Endothelial cell of umbilical vein (primary cell): Measurements from ENCODE around the gene HOXA3. TPM values are rescaled to one million over a fixed set of nuclear protein-coding genes. Genes with fewer than 3 reads are reported as not detected.

Experiments used
- BruUV-seq: library from RNA; stranded (reverse); fragments of 400-500 nt; replicated peaks from 2 replicates; lab custom pipeline; 2021; lab: Mats Ljungman, UMichigan
- CTCF ChIA-PET: fragments of 300-600, 350-600 bp; sonication (Branson Sonifier 250); formaldehyde crosslinking; loops from one replicate; lab custom pipeline; 2021; ENCODE audit warnings: antibody characterized with exemption, inconsistent platforms; lab: Charles Lee
- POLR2A ChIA-PET: fragments of 300-600, 350-600 bp; sonication (Branson Sonifier 250); formaldehyde crosslinking; loops from one replicate; lab custom pipeline; 2021; ENCODE audit warnings: antibody characterized with exemption, inconsistent platforms; lab: Charles Lee
- DNase-seq: peaks from one replicate; pipeline ENCODE4 v3.0.0-alpha.2; 2011; ENCODE audit warnings: low read depth, low spot score
- FAIRE-seq: peaks from 2 replicates; lab custom pipeline; 2011; peaks lifted over from hg19 to GRCh38; lab: Jason Lieb, UNC
- H2AFZ ChIP-seq: 2 replicates; pipeline ENCODE4 v1.6.0; 2012; ENCODE audit warnings: low read depth, low read length, control low read depth, inconsistent platforms
- H3K27ac ChIP-seq: 2 replicates; pipeline ENCODE4 v1.5.1; 2011; ENCODE audit warnings: low read depth, mild to moderate bottlenecking, control low read depth, low read length, moderate library complexity; ENCODE audit not compliant: insufficient read depth
- H3K27me3 ChIP-seq, 2 experiments: 2 replicates each; pipeline versions ENCODE4 v1.6.0 to v1.6.1; 2011; ENCODE audit warnings: low read length in 2 of 2, mixed read lengths in 1 of 2; ENCODE audit not compliant: control insufficient read depth in 2 of 2, insufficient read depth in 2 of 2
- H3K36me3 ChIP-seq, 2 experiments: 2 replicates in 1 of 2; 3 replicates in 1 of 2; pipeline ENCODE4 v1.5.1; 2011; ENCODE audit warnings: low read length in 2 of 2, mild to moderate bottlenecking in 1 of 2, moderate library complexity in 1 of 2; ENCODE audit not compliant: control insufficient read depth in 2 of 2, insufficient read depth in 2 of 2; ENCODE audit errors: extremely low read depth in 1 of 2
- H3K4me1 ChIP-seq: 3 replicates; pipeline ENCODE4 v1.5.1; 2011; ENCODE audit warnings: mild to moderate bottlenecking, low read length; ENCODE audit not compliant: control insufficient read depth, insufficient read depth; ENCODE audit errors: extremely low read depth
- H3K4me2 ChIP-seq: 2 replicates; pipeline ENCODE4 v1.6.1; 2011; ENCODE audit warnings: low read length, control low read depth, mixed read lengths; ENCODE audit not compliant: insufficient read depth
- H3K4me3 ChIP-seq, 3 experiments: fragments of 200-600 bp in 1 of 3; sonication (generic), shearing (Covaris generic) in 1 of 3; replicated peaks in 1 of 3; 2 replicates each; pipeline ENCODE4 v1.5.1; 2011 to 2016; ENCODE audit warnings: control low read depth in 3 of 3, low read length in 3 of 3, mild to moderate bottlenecking in 2 of 3, inconsistent platforms in 1 of 3, low read depth in 1 of 3, moderate library complexity in 1 of 3; ENCODE audit not compliant: insufficient read depth in 1 of 3
- H3K79me2 ChIP-seq: 2 replicates; pipeline ENCODE4 v1.6.0; 2012; ENCODE audit warnings: low read length, inconsistent platforms; ENCODE audit not compliant: control insufficient read depth, insufficient read depth
- H3K9ac ChIP-seq: replicated peaks from 2 replicates; pipeline ENCODE3; 2011; ENCODE audit warnings: low read length, control low read depth; ENCODE audit not compliant: insufficient read depth; ENCODE audit errors: extremely low read depth
- H3K9me1 ChIP-seq: replicated peaks from 3 replicates; pipeline ENCODE4 v1.6.0; 2011; ENCODE audit warnings: mild to moderate bottlenecking, low read length; ENCODE audit not compliant: control insufficient read depth, insufficient read depth; ENCODE audit errors: extremely low read depth
- H3K9me3 ChIP-seq: replicated peaks from 2 replicates; pipeline ENCODE4 v1.5.1; 2012; ENCODE audit warnings: low read length, inconsistent platforms; ENCODE audit not compliant: control insufficient read depth, insufficient read depth
- H4K20me1 ChIP-seq: replicated peaks from 2 replicates; pipeline ENCODE3; 2011; ENCODE audit warnings: mild to moderate bottlenecking, low read length; ENCODE audit not compliant: control insufficient read depth, insufficient read depth; ENCODE audit errors: extremely low read depth
- CTCF ChIP-seq, 2 donors: IDR thresholded peaks; 1 replicate in 1 of 2; 2 replicates in 1 of 2; pipeline ENCODE4 v1.5.1; 2011; ENCODE audit warnings: low read length in 2 of 2, mild to moderate bottlenecking in 2 of 2, moderate library complexity in 2 of 2, control low read depth in 1 of 2, inconsistent platforms in 1 of 2, low read depth in 1 of 2; ENCODE audit not compliant: insufficient read depth in 1 of 2; ENCODE audit errors: extremely low read depth in 1 of 2
- EZH2 ChIP-seq: IDR thresholded peaks from 2 replicates; pipeline ENCODE4 v1.6.1; 2012; ENCODE audit warnings: borderline replicate concordance, low read depth, mild to moderate bottlenecking, moderate library complexity, low read length, inconsistent platforms; ENCODE audit not compliant: severe bottlenecking
- FOS ChIP-seq: IDR thresholded peaks from 2 replicates; pipeline ENCODE4 v1.6.1; 2011; ENCODE audit warnings: mild to moderate bottlenecking, low read length, moderate library complexity, borderline replicate concordance; ENCODE audit not compliant: insufficient read depth
- GATA2 ChIP-seq: IDR thresholded peaks from 2 replicates; pipeline ENCODE4 v1.7.0; 2011; ENCODE audit warnings: low read depth, mild to moderate bottlenecking, moderate library complexity, mixed read lengths, low read length; ENCODE audit not compliant: insufficient read length, insufficient read depth
- JUN ChIP-seq: IDR thresholded peaks from 2 replicates; pipeline ENCODE4 v1.6.1; 2011; ENCODE audit warnings: borderline replicate concordance, low read depth; ENCODE audit not compliant: insufficient read length, insufficient read depth
- MYC ChIP-seq: IDR thresholded peaks from one replicate; pipeline ENCODE4 v1.6.1; 2011; ENCODE audit warnings: mild to moderate bottlenecking, low read depth, low read length
- POLR2A ChIP-seq: IDR thresholded peaks from 2 replicates; pipeline ENCODE4 v1.6.1; 2012; ENCODE audit warnings: low read depth, mild to moderate bottlenecking, control low read depth, low read length
- POLR2AphosphoS5 ChIP-seq: IDR thresholded peaks from 2 replicates; pipeline ENCODE4 v1.6.1; 2012; ENCODE audit warnings: low read depth, mild to moderate bottlenecking, control low read depth, low read length, moderate library complexity; ENCODE audit not compliant: insufficient read depth
- dilution Hi-C: fragments of 300-500 bp; cut with MboI; formaldehyde crosslinking; loops from one replicate; pipeline ENCODE4 v1.15.0; 2019; ENCODE audit warnings: low sequenced_read_pairs; ENCODE audit not compliant: extremely low pct_ligation_motif_present
- intact Hi-C: fragments of 100-400 bp; cut with micrococcal nuclease; formaldehyde crosslinking; loops from one replicate; pipeline ENCODE4 v1.10.0; 2022
- polyA plus RNA-seq, 4 experiments: library from polyadenylated mRNA; depleted of rRNA in 3 of 4; stranded (reverse) in 3 of 4; unstranded in 1 of 4; fragments of >200 nt; gene quantifications; 2 replicates each; pipeline versions ENCODE4 v1.2.1 to v1.2.3, GENCODE V29; 2011 to 2012; ENCODE audit warnings: missing spikeins in 1 of 4
- total RNA-seq: library from RNA; stranded (reverse); gene quantifications from 2 replicates; pipeline ENCODE4 v1.2.3, GENCODE V29; 2021
- TF ChIP-seq, protein P1 (sequence below): IDR thresholded peaks from 2 replicates; pipeline ENCODE4 v1.6.1; 2011; ENCODE audit not compliant: insufficient read depth, insufficient read length

Gene HOXA3
- total and polyA plus RNA-seq, 2 donors (not counting 3 experiments of a cell fraction or from before 2014, with no cell fraction given), result 4.7 to 14.0 TPM

DNA sequence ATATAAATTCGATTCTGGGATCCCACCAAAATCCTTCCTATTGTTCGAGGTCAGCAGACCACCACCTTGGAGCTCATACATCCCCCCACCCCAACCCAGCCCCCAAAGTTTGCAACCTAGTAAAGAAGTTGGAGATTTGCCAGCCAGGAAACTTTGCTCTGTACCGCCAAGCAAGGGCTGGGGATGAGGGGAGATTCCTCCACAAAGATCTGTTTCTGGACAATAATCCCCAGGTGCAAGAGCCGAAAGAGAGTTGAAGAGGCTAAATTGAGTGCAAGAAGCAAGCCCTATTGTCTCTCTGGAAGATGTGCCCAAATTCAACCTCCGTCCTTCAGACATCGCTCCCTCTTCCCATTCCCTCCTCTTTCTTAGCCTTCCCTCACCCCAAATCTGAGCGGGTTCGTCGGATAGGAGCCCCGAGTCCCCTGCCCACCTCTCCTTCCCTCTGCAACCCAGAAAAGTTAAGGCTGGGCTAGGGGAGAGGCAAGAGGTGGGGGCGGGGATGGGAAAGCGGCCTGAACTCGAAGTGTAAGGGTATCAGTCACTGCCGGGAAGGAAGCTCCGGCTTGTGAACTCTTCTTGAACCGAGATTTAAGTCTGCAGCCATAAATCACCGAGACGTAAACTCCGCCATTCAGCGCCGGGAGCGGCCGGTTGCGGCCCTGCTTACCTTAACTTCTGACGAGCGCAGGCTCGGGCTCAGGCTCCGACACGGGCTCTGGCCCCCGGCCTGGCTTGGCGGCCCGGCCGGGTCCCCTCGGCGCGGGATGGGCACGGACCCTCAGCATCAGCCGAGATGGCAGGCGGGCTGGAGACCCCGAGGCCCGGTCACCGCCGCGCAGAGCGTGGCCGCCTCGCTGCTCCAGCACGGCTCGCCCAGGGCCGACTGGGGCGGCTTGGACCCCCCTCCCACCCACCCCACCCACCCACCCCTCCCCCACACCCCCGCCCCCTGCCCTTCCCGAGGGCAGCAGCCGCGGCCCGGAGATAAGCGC, 39.1 kb downstream of the HOXA3 start:
- Histone ChIP-seq H3K27me3 (no peaks in the 10 kb centered on the region), H3K27ac (peak overlapping the region; percentile 96), H3K4me3 (peak overlapping the region; percentile 55 to 84 (median 72)), H3K9me3 (no peaks in the 10 kb centered on the region), H3K9me1 (no peaks in the 10 kb centered on the region), H3K79me2 (peaks cover 79% of the 10 kb centered on the region), H3K4me2 (peak overlapping the region; percentile 97), H3K9ac (peak overlapping the region; percentile 80), H2AFZ (no peak overlapping the region), H3K36me3 (peaks cover 0 to 5% of the 10 kb centered on the region in 2 experiments), H3K4me1 (peaks cover 72% of the 10 kb centered on the region), H4K20me1 (no peaks in the 10 kb centered on the region)
- dilution Hi-C loops, result no loop called here
- intact Hi-C loops, result loop anchor here (10.0 kb wide), 1 partner anchor 958 kb away; the partner anchor contains the start of gene NFE2L3
- CTCF ChIA-PET, result interaction anchor here (1.0 to 6.6 kb wide), 7 partner anchors 8 to 744 kb away, joined by 3 to 62 read pairs (median 5); partner anchors contain the start of gene HOXA1
- BruUV-seq, result no TSS peak
- TF ChIP-seq FOS (peak; percentile 39), JUN (no peak), MYC (no peak), POLR2A (peak; percentile 85), POLR2AphosphoS5 (peak; percentile 93), CTCF (IDR thresholded peaks at IDR 0.05; ENCODE audit: extremely low read depth in 1 of 2, insufficient read depth in 1 of 2, low read depth in 1 of 2, low read length in 2 of 2) (no peak), EZH2 (no peak), GATA2 (peak; percentile 70)
- TF ChIP-seq, protein P1, sequence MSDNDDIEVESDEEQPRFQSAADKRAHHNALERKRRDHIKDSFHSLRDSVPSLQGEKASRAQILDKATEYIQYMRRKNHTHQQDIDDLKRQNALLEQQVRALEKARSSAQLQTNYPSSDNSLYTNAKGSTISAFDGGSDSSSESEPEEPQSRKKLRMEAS, result no peak
- peak; percentile 92 for DNase-seq
- POLR2A ChIA-PET, result interaction anchor here (1.3 kb wide), 1 partner anchor 16 kb away, joined by 7 read pairs; no protein-coding TSS in a partner anchor
- peak; percentile 92 for FAIRE-seq
